ENCODE results near the gene PRR16. TPM values are rescaled to one million over a fixed set of nuclear protein-coding genes. Genes with fewer than 3 reads are reported as not detected.

The PRR16 gene
- total and polyA plus RNA-seq, 2 of the 13 experiments (the other 11 are each of a cell fraction or from before 2014, with no cell fraction given), result not detected

GRCh38 chr5:120692325-120692724 is 228.2 kb downstream of the PRR16 start:
- no peak overlapping the region for H2AFZ ChIP-seq (ENCODE audit: low read length)
- intact Hi-C loops (cut with micrococcal nuclease; ENCODE audit: unreplicated experiment), result no loop called here
- no peak overlapping the region for H3K4me2 ChIP-seq (ENCODE audit: low read depth, low read length)
- H3K9me3 ChIP-seq (ENCODE audit: low read length), result no peaks in the 10 kb centered on the region
- ChIA-PET CTCF (ENCODE audit: low intra/inter-chr PET ratio, low total read pairs) (no interaction called here), POLR2A (no interaction called here)
- no peak overlapping the region for H3K4me3 ChIP-seq (replicated peaks in 1 of 3; ENCODE audit: insufficient read depth in 1 of 3, low read depth in 2 of 3, low read length in 3 of 3)
- no peaks in the 10 kb centered on the region for H4K20me1 ChIP-seq (ENCODE audit: insufficient read depth, low read length)
- H3K36me3 ChIP-seq (replicated peaks in 1 of 2; ENCODE audit: control insufficient read depth in 1 of 2, insufficient read depth in 2 of 2, low read length in 2 of 2), result no peaks in the 10 kb centered on the region
- H3K9ac ChIP-seq (ENCODE audit: insufficient read depth, low read depth, low read length), result no peak overlapping the region
- no peaks in the 10 kb centered on the region for H3K4me1 ChIP-seq (ENCODE audit: insufficient read depth, low read length)
- in situ Hi-C loops (cut with HindIII; ENCODE audit: extremely low pct_ligation_motif_present, low pct_unique_long_range_greater_than_20kb), result no loop called here
- no peak overlapping the region for H3K27ac ChIP-seq (ENCODE audit: extremely low read length, insufficient read depth, low read length)
- H3K27me3 ChIP-seq (ENCODE audit: control insufficient read depth in 1 of 2, insufficient read depth in 2 of 2, low read length in 2 of 2), result no peaks in the 10 kb centered on the region
- no peak for DNase-seq (ENCODE audit: low spot score)
- no peaks in the 10 kb centered on the region for H3K79me2 ChIP-seq (ENCODE audit: insufficient read depth, low read length)
- BruUV-seq (replicated peaks), result no TSS peak
- WGBS (ENCODE audit: low lambda C conversion rate), result 13% methylated on average over 2 of the region's 2 CpGs
- no peak for ATAC-seq
- no peak for FAIRE-seq
- TF ChIP-seq CREM (IDR thresholded peaks at IDR 0.05) (no peak), CREM (CRISPR knock-in tag; IDR thresholded peaks at IDR 0.05) (no peak), RORA (CRISPR knock-in tag; IDR thresholded peaks at IDR 0.05) (no peak), ARID4A (CRISPR knock-in tag; IDR thresholded peaks at IDR 0.05; ENCODE audit: borderline replicate concordance) (no peak), MAFF (IDR thresholded peaks at IDR 0.05; ENCODE audit: low read depth, low read length) (no peak), KDM5A (IDR thresholded peaks at IDR 0.05; ENCODE audit: borderline replicate concordance, low read length) (no peak), JDP2 (CRISPR knock-in tag; IDR thresholded peaks at IDR 0.05; ENCODE audit: borderline replicate concordance) (no peak), TFDP1 (CRISPR knock-in tag; IDR thresholded peaks at IDR 0.05; ENCODE audit: borderline replicate concordance) (no peak), BATF2 (CRISPR knock-in tag; IDR thresholded peaks at IDR 0.05) (no peak), ZBTB44 (CRISPR knock-in tag; IDR thresholded peaks at IDR 0.05) (no peak), BORCS8-MEF2B (CRISPR knock-in tag; IDR thresholded peaks at IDR 0.05) (no peak), ZNF296 (CRISPR knock-in tag; conservative IDR thresholded peaks at IDR 0.05) (no peak), CTCF (CRISPR knock-in tag; IDR thresholded peaks at IDR 0.05) (no peak), GFI1 (CRISPR knock-in tag; IDR thresholded peaks at IDR 0.05; ENCODE audit: borderline replicate concordance) (no peak)
